ENCODE data around the gene SPRR2A. TPM values are rescaled to one million over a fixed set of nuclear protein-coding genes. Genes with fewer than 3 reads are reported as not detected.

Gene SPRR2A
- total and polyA plus RNA-seq, 2 of the 8 experiments (the other 6 are each of a cell fraction or from before 2014, with no cell fraction given) = not detected

GRCh38 chr1:153095764-153096163 is 38.5 kb upstream of the SPRR2A start:
- Histone ChIP-seq H3K9me3 (ENCODE audit: insufficient read depth in 2 of 2, low read depth in 1 of 2, low read length in 1 of 2) (no peaks in the 10 kb centered on the region), H3K4me2 (ENCODE audit: insufficient read depth in 1 of 2, low read depth in 2 of 2, low read length in 2 of 2) (no peak overlapping the region), H3K27ac (ENCODE audit: low read depth, low read length) (no peak overlapping the region), H4K20me1 (replicated peaks in 1 of 2; ENCODE audit: control insufficient read depth in 1 of 2, insufficient read depth in 2 of 2, low read length in 2 of 2) (no peaks in the 10 kb centered on the region), H3K14ac (ENCODE audit: insufficient read length) (no peak overlapping the region), H4K91ac (replicated peaks; ENCODE audit: insufficient read length, low read length) (no peak overlapping the region), H3K9ac (replicated peaks in 1 of 4; ENCODE audit: extremely low read depth in 1 of 4, low read depth in 3 of 4, low read length in 3 of 4) (no peak overlapping the region), H3K79me2 (ENCODE audit: control insufficient read depth in 1 of 2, insufficient read depth in 2 of 2, low read length in 2 of 2) (no peaks in the 10 kb centered on the region), H3K4ac (replicated peaks; ENCODE audit: insufficient read length, low read depth, low read length) (no peak overlapping the region), H2BK15ac (ENCODE audit: low read length) (no peak overlapping the region), H2AFZ (ENCODE audit: low read length) (no peak overlapping the region), H4K5ac (ENCODE audit: insufficient read length, low read depth, low read length) (no peak overlapping the region), H2BK5ac (ENCODE audit: low read depth, low read length) (no peak overlapping the region), H3K36me3 (ENCODE audit: control insufficient read depth in 2 of 4, insufficient read depth in 4 of 4, low read length in 3 of 4) (no peaks in the 10 kb centered on the region), H3K18ac (ENCODE audit: extremely low read depth, low read length) (no peak overlapping the region), H3K23me2 (ENCODE audit: low read depth, low read length) (no peaks in the 10 kb centered on the region), H4K8ac (ENCODE audit: extremely low read depth, insufficient read depth, low read length) (no peak overlapping the region), H2AK5ac (ENCODE audit: low read depth, low read length) (no peak overlapping the region), H3K4me1 (replicated peaks in 1 of 4; ENCODE audit: control insufficient read depth in 3 of 4, insufficient read depth in 4 of 4, low read length in 3 of 4) (no peaks in the 10 kb centered on the region), H3K4me3 (ENCODE audit: extremely low read depth in 1 of 4, insufficient read depth in 2 of 4, low read depth in 3 of 4, low read length in 4 of 4) (no peak overlapping the region), H3K27me3 (replicated peaks in 1 of 4; ENCODE audit: control insufficient read depth in 3 of 4, extremely low read depth in 1 of 4, insufficient read depth in 3 of 4, low read length in 3 of 4) (no peaks in the 10 kb centered on the region), H2BK20ac (ENCODE audit: low read length) (no peak overlapping the region), H3K79me1 (ENCODE audit: low read depth, low read length) (no peaks in the 10 kb centered on the region), H3K56ac (replicated peaks; ENCODE audit: insufficient read length, low read depth, low read length) (no peak overlapping the region), H2BK120ac (replicated peaks; ENCODE audit: low read depth, low read length) (no peak overlapping the region), H2BK12ac (ENCODE audit: low read depth, low read length) (no peak overlapping the region), H3K23ac (ENCODE audit: insufficient read length) (no peak overlapping the region)
- TF ChIP-seq RAD21 (IDR thresholded peaks at IDR 0.05 in 1 of 2, conservative IDR thresholded peaks at IDR 0.05 in 1 of 2; ENCODE audit: low read depth in 2 of 2, low read length in 2 of 2) (no peak), CREB1 (IDR thresholded peaks at IDR 0.05) (no peak), TAF7 (optimal IDR thresholded peaks at IDR 0.05; ENCODE audit: borderline replicate concordance, low read depth, low read length) (no peak), RBBP5 (IDR thresholded peaks at IDR 0.05; ENCODE audit: borderline replicate concordance, low read depth, low read length) (no peak), SIX5 (IDR thresholded peaks at IDR 0.05; ENCODE audit: low read depth, low read length) (no peak), CBX5 (IDR thresholded peaks at IDR 0.05; ENCODE audit: low read depth, low read length) (no peak), EZH2 (IDR thresholded peaks at IDR 0.05; ENCODE audit: low read depth, low read length, severe bottlenecking) (no peak), MAX (IDR thresholded peaks at IDR 0.05) (no peak), SUZ12 (IDR thresholded peaks at IDR 0.05; ENCODE audit: low read length) (no peak), USF2 (IDR thresholded peaks at IDR 0.05; ENCODE audit: low read length) (no peak), RFX5 (IDR thresholded peaks at IDR 0.05; ENCODE audit: borderline replicate concordance, low read depth, low read length) (no peak), SIN3A (conservative IDR thresholded peaks at IDR 0.05 in 1 of 2, IDR thresholded peaks at IDR 0.05 in 1 of 2; ENCODE audit: low read depth in 1 of 2, low read length in 2 of 2) (no peak), EGR1 (IDR thresholded peaks at IDR 0.05; ENCODE audit: borderline replicate concordance, low read depth, low read length) (no peak)
- CTCF ChIA-PET (ENCODE audit: partially characterized antibody) = interaction anchor here (0.6 to 1.1 kb wide), 2 partner anchors 44 to 975 kb away, joined by 3 read pairs; no protein-coding TSS in a partner anchor
- no peak for FAIRE-seq
- DNase-seq (ENCODE audit: low read depth in 1 of 2, low spot score in 2 of 2) = no peak
- POLR2A ChIA-PET (ENCODE audit: partially characterized antibody) = no interaction called here

All from H1 (cell line).